Activated CD8-positive, alpha-beta memory T cell treated with anti-CD3 and anti-CD28 coated beads, Interleukin-2, amount 50 U/mL, for 48 hours (primary cell): Measurements from ENCODE around the gene MAP4K5.
"Not testable (repeated sequence)": the region's sequence is repeated elsewhere in the genome, so short reads cannot be mapped to it uniquely, and the experiment has no call there.

Source experiments
- DNase-seq: peaks from one replicate; pipeline ENCODE4 v3.0.0-alpha.2; 2020

MAP4K5 gene

DNA sequence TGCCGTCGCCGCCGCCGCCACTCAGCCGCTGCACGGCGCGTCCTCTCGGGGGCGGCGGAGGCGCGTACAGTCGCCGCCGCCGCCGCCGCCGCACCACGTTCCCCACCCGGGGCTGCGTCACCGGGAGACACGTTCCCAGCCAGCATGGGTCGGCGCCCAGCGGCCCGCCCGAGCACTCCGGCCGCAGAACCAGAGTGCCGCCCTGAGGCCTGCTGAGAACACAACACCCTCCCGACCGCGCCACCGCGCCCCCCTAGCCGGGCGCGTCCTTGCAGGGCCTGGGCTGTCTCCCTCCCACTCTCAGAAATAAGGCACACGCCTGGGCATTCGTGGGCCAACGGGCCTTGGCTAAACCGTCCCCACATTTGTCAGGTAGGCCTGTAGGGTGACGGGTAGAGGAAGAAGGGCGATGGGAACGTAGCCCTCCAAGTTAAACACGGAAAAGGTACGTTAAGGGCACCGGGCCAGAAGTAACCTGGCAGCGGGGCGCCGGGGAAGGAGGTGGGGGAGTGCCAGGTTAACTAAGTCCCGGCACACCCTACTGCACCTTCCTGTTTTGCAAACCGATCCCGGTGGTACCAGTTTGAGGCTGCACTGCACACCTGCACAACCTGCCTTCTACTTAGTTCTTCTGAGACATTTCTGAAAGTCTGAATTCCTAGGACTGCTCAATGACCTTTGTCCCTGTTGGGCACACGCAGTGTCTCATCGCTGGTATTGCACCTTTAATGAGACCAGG lies at the start of gene MAP4K5:
MAP4K5 (minus strand) TSS at position 68 of the 739 bp plus-strand sequence. CDS start 520 bp downstream, outside the sequence.
- peak; percentile 93 for DNase-seq

DNA sequence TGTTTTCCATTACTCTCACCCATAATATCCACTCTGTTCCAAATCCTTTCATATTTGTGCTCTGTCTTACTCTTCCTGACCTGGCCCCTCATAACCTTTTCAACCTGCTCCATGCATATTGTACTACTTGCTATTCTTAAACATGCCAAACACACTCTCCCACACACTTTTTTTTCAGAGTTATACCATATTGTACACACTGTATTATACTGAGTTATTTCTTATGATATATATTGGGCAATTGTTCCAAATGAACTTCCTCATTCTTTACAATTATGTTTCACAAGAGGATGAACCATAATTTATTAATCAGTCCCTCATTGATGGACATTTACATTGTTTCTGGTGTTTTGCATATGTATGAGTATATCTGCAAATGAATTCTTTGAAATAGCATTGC lies 46.1 kb upstream of the MAP4K5 start:
- no peak for DNase-seq

DNA sequence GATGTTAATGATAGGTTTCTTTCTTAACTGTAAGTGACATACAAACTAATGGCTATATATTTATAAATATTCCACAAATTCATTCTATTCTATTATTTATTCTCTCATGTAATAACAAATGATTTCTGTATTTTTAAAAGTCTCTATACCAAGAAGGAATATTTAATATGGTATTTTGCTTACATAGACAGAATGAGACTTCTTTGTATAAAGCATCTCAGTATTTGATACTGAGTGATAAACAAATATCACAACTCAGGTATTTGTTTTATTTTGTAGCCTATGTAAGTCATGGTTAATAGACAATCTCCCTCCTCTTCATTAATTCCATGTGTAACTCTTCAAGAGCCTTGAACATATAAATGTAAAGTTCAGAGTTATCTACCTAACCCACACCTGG lies 45.6 kb upstream of the MAP4K5 start:
- no peak for DNase-seq

DNA sequence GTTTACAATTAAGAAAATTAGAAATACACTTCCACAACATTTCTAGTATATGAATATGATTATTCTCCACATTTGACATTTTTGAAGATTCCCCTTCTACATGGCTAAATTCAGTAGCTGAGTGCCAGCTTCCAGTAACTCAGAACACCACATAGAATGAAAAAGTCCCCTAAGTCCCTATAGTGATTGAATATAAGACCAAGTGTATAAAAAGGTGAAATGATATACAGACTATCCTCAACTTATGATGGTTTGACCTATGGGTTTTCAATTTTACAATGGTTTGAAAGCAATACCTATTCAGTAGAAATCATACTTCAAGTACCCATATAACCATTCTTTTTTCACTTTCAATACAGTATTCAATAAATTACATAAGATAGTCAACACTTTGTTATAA lies 43.4 kb upstream of the MAP4K5 start:
- no peak for DNase-seq

- no peak for DNase-seq
Measured at GRCh38 chr14:50573862-50574261, 41.5 kb upstream of the MAP4K5 start.

DNA sequence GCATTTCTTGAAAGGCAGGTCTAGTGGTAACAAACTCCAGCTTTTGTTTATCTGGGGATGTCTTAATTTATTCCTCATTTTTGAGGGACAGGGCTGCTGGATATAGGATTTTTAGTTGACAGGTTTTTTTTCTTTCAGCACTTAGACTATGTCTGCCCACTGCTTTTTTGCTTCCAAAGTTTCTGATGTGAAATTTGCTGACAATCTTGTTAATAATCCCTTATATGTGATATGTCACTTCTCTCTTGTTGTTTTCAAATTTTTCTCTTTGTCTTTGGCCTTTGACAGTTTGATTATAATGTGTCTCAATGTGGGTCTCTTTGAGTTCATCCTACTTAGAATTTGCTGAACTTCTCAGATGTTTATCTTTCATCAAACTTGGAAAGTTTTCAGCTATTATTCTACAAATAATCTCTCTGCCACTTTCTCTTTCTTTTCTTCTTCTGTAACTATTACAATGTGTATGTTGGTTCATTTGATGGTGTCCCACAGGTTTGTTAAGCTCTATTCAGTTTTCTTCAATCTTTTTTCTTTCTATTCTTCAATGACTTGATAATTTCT lies 37.4 kb upstream of the MAP4K5 start:
- no peak for DNase-seq

DNA sequence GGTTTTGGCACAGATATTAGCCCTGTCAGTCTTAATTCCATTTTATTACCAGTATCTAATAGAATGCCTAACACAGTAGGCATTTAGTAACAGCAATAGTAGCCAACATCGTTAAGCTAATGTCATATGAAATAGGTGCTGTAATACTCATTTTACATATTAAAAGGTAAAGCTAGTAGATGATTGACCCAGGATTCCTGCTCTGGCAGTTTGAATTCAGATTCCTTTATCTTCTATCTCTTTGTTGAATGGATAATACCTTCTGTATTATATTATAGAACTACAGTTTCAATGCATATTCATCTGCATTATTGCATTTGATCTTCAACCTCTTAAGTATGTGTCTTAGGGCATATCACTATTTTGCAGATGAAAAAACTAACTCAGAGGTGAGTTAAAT lies 30.5 kb upstream of the MAP4K5 start:
- no peak for DNase-seq

DNA sequence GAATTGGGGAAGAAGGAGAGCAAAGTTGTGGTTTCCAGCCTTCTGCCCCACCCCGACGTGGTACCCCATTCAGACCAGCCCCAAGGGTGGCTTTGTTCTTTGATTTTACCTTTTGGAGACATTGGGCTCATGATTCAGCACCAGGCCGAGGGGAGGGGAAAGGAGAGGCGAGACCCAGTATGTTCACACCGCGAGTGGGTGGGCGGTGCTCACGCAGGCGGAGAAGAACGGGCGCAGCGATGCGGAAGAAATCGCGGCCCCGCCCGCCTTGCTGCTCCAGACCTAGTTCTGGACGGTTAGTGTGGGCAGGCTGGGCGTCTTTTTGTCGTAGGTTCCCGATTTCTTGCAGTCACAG lies 28.5 kb upstream of the MAP4K5 start:
- DNase-seq: peak; percentile 78

GRCh38 chr14:50559990-50560930 lies 27.9 kb upstream of the MAP4K5 start, which contains the start of gene ATL1:
Gene ATL1, plus strand, starts transcription at chr14:50560145. Its CDS starts 121 bp downstream, at chr14:50560266.
- peak; percentile 73 for DNase-seq

GRCh38 chr14:50552796-50553195 lies 20.4 kb upstream of the MAP4K5 start:
- not testable (repeated sequence) for DNase-seq

- no peak for DNase-seq
Measured at GRCh38 chr14:50551877-50552276, 19.5 kb upstream of the MAP4K5 start.

- no peak for DNase-seq
Measured at GRCh38 chr14:50550294-50550693, 17.9 kb upstream of the MAP4K5 start.

- DNase-seq: no peak
Measured at GRCh38 chr14:50545618-50546017, 13.2 kb upstream of the MAP4K5 start.

GRCh38 chr14:50544911-50545310 lies 12.5 kb upstream of the MAP4K5 start:
- DNase-seq: no peak

GRCh38 chr14:50542941-50543418 lies 10.6 kb upstream of the MAP4K5 start:
- no peak for DNase-seq

- no peak for DNase-seq
Measured at GRCh38 chr14:50541159-50541567, 8.8 kb upstream of the MAP4K5 start.

- no peak for DNase-seq
Measured at GRCh38 chr14:50539051-50539450, 6.7 kb upstream of the MAP4K5 start.

DNA sequence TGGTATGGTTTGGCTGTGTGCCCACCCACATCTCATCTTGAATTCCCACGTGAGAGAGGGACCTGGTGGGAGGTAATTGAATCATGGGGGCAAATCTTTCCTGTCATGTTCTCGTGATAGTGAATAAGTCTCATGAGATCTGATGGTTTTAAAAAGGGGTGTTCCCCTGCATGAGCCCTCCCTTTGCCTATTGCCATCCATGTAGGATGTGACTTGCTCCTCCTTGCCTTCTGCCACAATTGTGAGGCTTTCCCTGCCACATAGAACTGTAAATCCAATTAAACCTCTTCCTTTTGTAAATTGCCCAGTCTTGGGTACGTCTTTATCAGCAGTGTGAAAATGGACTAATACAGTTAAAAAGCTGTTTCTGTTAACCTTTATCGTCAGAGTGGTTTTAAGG lies 5.7 kb upstream of the MAP4K5 start:
- DNase-seq: not testable (repeated sequence)

DNA sequence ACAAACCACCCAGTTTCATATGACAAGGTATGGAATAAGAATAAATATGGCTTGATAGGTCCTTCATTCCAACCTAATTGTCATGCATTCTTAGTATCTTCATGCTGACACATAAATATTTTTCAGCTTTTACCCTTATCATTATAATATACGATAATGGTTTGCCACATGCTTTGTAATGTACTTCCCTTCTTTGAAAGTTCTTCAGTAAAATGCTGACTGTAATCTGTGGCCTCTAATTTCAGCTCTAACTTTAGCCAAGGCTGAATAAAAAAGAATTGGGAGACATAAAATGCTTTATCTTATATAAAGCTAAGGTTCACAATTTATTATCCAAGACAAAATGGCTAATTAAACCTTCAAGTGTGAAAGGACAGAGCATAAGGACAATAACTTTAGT lies 2.6 kb upstream of the MAP4K5 start:
- no peak for DNase-seq

DNA sequence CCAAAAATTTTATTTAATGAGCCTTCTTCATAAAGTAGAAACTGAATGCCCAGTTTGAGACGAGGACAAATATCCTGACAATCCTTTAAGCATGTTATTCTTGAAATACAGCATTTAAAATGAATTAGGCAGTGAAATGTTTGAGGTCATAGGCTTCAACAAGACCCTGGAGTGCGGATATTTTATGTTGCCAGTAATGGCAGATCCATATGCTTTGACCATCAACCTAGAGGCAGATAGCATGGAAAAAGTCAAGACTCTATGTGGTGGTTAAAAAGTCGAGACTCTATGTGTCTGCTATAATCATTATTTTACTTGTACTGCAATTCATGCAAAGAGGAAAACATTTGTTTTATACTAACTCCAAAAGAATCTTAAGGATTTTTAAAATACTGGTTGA lies 2.0 kb upstream of the MAP4K5 start:
- no peak for DNase-seq

DNA sequence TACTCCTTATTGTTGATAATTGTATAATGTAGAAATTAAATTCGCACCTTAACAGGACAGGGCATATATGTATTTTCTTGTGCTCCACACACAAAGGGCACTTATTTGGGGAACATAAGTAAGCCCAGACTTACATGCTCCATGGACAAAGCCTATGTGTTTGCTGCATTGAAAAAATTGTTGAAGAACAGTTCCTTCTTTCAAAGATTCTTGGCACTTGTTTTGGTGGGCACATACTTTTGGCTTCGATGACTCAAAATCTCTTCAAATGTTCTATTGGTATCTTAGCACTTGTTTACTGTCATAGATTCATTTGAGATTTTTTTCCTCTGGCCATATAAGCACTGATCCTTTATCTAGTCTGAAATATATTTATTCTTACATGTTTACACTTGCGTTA lies 1.4 kb upstream of the MAP4K5 start:
- DNase-seq: no peak

- DNase-seq: no peak
Measured at GRCh38 chr14:50533241-50533705, 904 bp upstream of the MAP4K5 start.
